GM18508 (cell line): ENCODE results near the gene ARHGAP26.
"Not testable (repeated sequence)": the region's sequence is repeated elsewhere in the genome, so short reads cannot be mapped to it uniquely, and the experiment has no call there.

ENCODE experiments used
- ATAC-seq: cut with Tn5 transposase; IDR thresholded peaks from one replicate; pipeline ENCODE4 v1.9.1; 2021; ENCODE audit warnings: moderate number of reproducible peaks; ENCODE audit not compliant: insufficient read depth, unreplicated experiment

ARHGAP26 gene

DNA sequence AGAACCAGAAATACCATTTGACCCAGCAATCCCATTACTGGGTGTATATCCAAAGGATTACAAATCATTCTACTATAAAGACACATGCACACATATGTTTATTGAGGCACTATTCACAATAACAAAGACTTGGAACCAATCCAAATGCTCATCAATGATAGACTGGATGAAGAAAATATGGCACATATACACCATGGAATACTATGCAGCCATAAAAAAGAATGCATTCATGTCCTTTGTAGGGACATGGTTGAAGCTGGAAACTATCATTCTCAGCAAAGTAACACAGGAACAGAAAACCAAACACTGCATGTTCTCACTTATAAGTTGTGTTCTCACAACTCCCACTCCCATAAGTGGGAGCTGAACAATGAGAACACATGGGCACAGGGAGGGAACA, 225.4 kb downstream of the ARHGAP26 start:
- not testable (repeated sequence) for ATAC-seq

GRCh38 chr5:142997591-142997990, 227.4 kb downstream of the ARHGAP26 start:
- ATAC-seq = no peak

DNA sequence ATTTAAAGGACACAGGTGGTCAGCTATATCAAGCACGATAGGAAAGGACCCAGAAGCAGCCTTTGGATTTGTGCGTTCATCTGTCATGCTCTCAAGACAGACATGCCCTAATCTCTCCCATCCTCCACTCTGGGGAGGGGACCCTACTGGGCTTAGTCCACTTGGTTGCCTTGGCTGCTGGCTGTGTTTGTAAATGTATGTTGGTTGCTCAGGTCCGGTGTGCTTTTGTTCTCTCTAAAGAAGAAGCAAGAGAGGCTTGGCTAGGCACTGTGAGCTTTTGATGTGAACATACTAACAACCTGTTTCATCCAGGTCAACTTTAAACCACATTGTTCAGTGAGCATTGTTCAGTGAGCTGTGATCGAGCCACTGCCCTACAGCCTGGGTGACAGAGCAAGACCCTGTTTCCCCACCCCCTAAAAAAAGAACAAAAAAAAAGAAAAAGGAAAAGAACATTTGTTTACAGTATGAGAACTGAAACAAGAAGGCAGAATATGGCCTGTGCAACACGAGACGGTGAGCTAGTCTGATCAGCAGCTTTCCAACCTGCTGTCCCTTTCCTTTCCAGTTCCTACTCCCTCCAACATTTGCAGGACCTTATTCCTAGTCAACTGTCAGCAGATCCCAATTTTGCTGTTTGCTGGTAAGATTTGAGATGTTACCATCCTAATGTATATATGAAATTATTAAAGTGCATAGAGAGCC, 228.3 kb downstream of the ARHGAP26 start:
- no peak for ATAC-seq

GRCh38 chr5:143000551-143000950, 230.4 kb downstream of the ARHGAP26 start:
- not testable (repeated sequence) for ATAC-seq

- no peak for ATAC-seq
These were observed 231.7 kb downstream of the ARHGAP26 start for GRCh38 chr5:143001764-143002351.

DNA sequence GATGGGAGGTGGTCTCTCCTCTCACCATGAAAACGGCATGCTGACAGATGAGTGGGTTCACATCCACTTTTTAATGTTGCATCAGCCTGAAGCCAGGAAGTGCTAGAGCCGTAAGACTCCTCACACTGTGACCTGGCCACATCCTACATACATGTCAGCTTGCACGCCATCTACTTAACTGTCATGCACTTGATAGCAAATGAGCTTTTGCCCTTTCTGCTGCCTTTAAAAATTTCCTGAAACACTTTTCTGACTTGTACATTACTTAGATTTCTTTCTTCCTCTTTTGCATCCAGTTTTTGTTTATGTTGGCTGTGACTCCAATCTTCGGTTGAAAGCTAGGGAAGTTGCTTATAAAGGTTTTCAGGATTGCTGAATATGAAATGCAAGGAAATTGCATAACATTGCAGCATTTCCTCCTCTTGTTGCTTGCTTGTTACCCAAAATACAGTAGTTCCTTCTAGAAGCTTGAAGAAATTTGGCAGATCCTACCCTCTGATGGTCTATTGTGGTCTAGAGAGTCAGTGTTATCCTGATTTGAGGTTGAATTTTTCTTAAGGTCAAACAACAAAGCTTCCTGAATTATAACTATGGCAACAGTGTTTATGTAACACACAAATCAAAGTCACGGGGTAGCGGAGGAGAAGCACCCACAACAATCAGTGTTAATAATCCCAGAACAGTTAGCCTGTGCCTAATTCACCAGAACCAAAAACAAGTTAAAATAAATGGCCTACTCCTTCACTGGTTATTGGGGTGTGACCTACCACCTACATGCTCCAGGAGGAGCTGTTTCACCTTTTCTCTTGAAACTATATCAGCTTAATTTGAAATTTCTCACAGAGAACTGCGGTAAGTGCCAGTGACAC, 232.5 kb downstream of the ARHGAP26 start:
- peak; percentile 71 for ATAC-seq

GRCh38 chr5:143003328-143003636, 233.1 kb downstream of the ARHGAP26 start:
- no peak for ATAC-seq

DNA sequence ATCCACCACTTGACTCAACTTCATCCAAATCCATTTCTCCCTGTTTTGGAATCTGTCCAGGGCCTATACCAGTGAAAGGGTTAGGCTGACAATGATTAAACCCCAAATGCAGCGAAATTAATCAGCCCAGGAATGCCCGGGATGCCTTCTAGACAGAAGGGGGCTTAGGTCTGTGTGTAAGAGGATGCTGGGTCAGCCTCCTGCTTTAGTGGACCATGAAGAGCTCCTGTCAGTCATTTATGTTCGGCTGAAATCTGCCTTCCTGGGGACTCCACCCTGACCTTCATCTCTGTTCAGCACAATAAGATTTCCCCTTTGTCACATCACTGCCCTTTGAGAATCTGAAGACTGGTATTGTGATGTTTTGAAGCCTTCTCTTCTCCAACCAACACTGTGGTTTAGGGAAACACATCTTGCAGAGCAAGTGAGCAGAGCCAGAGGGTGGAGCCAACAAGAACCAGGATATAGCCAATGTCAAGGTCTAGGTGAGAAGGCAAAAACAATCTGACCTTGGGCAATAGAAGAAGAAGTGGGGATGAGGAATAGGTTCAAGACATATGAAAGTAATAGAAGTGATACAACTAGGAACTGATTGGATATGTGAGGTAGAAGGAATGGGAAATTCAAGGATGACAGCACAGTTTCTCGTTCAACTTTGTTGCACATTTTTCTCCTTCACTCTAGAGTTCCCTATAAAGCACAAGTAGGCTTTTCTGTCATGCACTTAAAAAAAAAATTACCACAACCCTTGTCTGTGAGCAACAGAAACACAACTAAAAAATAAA, 234.4 kb downstream of the ARHGAP26 start:
- ATAC-seq = no peak

- no peak for ATAC-seq
These were observed 236.3 kb downstream of the ARHGAP26 start for GRCh38 chr5:143006501-143006900.

GRCh38 chr5:143008032-143008431, 237.9 kb downstream of the ARHGAP26 start:
- no peak for ATAC-seq

- ATAC-seq = peak; percentile 66
These were observed 238.8 kb downstream of the ARHGAP26 start for GRCh38 chr5:143008809-143009521.

- ATAC-seq = no peak
These were observed 240.2 kb downstream of the ARHGAP26 start for GRCh38 chr5:143010351-143010750.

- no peak for ATAC-seq
These were observed 241.4 kb downstream of the ARHGAP26 start for GRCh38 chr5:143011585-143011984.

DNA sequence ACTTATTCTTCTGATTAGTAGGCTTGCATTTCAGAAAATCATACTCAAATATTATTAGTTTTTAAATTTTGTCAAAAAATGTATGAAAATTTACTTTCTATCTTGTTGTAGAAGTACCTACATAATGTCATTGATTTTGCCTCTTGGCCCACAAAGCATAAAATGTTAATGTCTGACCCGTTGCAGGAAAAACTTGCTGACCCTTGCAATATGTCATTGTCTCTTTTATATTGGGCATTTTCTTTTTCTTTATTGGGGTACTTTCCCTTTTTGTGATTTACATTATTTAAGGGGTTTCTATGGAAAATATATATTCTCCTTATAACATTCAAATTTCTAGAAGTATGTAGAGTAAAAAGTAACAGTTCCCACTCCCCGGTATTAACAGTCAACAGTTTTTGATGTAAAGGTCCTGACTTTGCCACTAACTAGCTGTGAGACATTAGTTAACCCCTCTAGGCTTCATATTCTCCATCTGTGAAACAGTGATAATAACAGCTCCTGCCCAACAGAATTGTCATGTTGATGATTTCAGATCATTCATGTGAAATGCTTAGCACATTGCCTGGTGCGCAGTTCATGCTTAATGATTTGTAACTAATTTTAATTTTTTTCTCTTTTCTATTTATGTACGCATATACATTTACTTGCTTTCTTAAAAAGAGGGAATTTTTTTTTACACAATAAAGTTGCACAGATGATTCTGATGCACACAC, 243.2 kb downstream of the ARHGAP26 start:
- no peak for ATAC-seq

- no peak for ATAC-seq
These were observed 244.0 kb downstream of the ARHGAP26 start for GRCh38 chr5:143014017-143014651.

DNA sequence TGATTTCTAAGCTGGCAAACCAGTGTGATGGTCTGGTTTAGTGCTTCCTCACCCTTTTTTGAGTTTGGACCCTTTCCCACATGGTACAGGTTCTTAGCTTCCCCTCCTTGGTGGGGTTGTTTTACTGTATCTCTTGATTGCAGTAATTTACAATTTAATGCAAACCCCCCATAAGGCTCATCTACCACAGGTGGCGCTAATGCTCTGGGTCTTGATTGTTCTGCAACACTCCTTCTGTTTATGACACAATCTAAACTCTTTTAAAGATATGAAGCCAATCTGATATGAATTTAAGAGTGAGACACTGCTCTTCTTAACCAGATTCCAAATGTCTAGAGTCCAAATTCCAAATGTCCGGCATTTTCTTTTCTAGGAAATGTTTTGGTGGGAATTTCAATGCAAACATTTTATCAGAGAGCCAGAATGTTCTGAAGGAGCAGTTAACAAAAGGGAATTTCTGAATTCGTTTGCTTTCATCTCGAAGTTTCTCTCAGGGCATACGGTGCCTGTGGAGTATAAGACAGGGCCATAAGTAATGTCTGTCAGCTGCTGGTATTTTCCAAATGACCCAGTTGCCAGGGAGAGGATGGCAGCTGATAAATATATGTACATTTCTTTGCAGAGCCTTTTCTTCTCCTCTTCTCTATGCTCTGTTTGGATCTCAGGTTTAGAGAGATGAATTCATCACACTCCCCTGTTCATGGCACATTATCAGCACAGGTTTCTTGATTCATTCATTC, 246.8 kb downstream of the ARHGAP26 start:
- ATAC-seq = no peak

DNA sequence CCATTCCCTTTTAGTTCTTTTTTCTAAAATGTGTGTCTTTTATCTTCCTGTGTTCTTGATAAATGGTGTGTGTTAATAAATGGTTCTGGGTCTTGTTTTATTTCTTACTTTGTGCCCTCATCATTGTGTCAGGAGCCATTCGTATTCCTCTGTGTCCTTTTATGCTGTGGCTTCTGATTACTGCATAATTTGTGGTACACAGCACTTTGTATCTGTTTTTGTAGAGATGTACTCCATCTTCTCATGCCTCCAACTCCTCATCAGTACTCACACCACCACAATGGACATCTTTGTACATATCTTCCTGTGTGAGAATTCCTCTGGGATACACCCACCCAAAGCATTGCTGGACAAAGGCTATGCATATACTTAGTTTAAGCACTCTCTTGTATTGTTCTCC, 247.4 kb downstream of the ARHGAP26 start:
- ATAC-seq = no peak

GRCh38 chr5:143017992-143018391, 247.8 kb downstream of the ARHGAP26 start:
- no peak for ATAC-seq
